Glutamatergic neuron (in vitro differentiated cells): ENCODE results near the gene ARHGAP12. TPM values are rescaled to one million over a fixed set of nuclear protein-coding genes. Genes with fewer than 3 reads are reported as not detected.

Experiments used
- DNase-seq: peaks from one replicate; pipeline ENCODE4 v3.0.0; 2022
- H3K27ac Mint-ChIP-seq: one replicate; pipeline ENCODE4 v1.8.0; 2020; ENCODE audit warnings: mild to moderate bottlenecking, mixed read lengths, inconsistent platforms; ENCODE audit not compliant: unreplicated experiment
- H3K27me3 Mint-ChIP-seq: one replicate; pipeline ENCODE4 v1.8.0; 2020; ENCODE audit warnings: mild to moderate bottlenecking, moderate library complexity, mixed read lengths, inconsistent platforms; ENCODE audit not compliant: unreplicated experiment
- H3K36me3 Mint-ChIP-seq: one replicate; pipeline ENCODE4 v1.8.0; 2020; ENCODE audit warnings: mild to moderate bottlenecking, mixed read lengths, inconsistent platforms; ENCODE audit not compliant: unreplicated experiment
- H3K4me1 Mint-ChIP-seq: one replicate; pipeline ENCODE4 v1.8.0; 2020; ENCODE audit warnings: mild to moderate bottlenecking, low read depth, mixed read lengths, inconsistent platforms; ENCODE audit not compliant: unreplicated experiment
- H3K4me3 Mint-ChIP-seq: one replicate; pipeline ENCODE4 v1.8.0; 2020; ENCODE audit warnings: mild to moderate bottlenecking, mixed read lengths, inconsistent platforms; ENCODE audit not compliant: unreplicated experiment
- H3K9me3 Mint-ChIP-seq: one replicate; pipeline ENCODE4 v1.8.0; 2020; ENCODE audit warnings: mild to moderate bottlenecking, moderate library complexity, mixed read lengths, inconsistent platforms; ENCODE audit not compliant: unreplicated experiment
- CTCF ChIP-seq: fragments of 200-600 bp; sonication (generic); IDR thresholded peaks from one replicate; pipeline ENCODE4 v1.5.0; 2021; ENCODE audit not compliant: partially characterized antibody, unreplicated experiment
- total RNA-seq: library from RNA; stranded (reverse); fragmentation: NEBNext Ultra II Directional; extraction: Animal tissue kit (Norgen Biotek cat#: 25700); gene quantifications from one replicate; pipeline ENCODE4 v1.2.1, GENCODE V29; 2021; ENCODE audit not compliant: unreplicated experiment

The ARHGAP12 gene
- total RNA-seq, 1 donor from 2014 or later: 41.9 TPM

GRCh38 chr10:31930023-31930751 lies 1.6 kb upstream of the ARHGAP12 start:
- H3K27ac Mint-ChIP-seq: peak overlapping the region; percentile 41
- H3K36me3 Mint-ChIP-seq: no peaks in the 10 kb centered on the region
- peaks cover 6% of the 10 kb centered on the region for H3K27me3 Mint-ChIP-seq
- peak overlapping the region; percentile 91 for H3K4me3 Mint-ChIP-seq
- TF ChIP-seq CTCF: no peak
- DNase-seq: no peak
- H3K9me3 Mint-ChIP-seq: peaks cover 14% of the 10 kb centered on the region
- H3K4me1 Mint-ChIP-seq: peaks cover 21% of the 10 kb centered on the region

GRCh38 chr10:31929261-31930022 lies 811 bp upstream of the ARHGAP12 start:
- Mint-ChIP-seq H3K4me3 (peak overlapping the region; percentile 91), H3K9me3 (peaks cover 14% of the 10 kb centered on the region), H3K4me1 (peaks cover 21% of the 10 kb centered on the region), H3K27me3 (peaks cover 6% of the 10 kb centered on the region), H3K27ac (peak overlapping the region; percentile 56), H3K36me3 (no peaks in the 10 kb centered on the region)
- no peak for TF ChIP-seq CTCF
- DNase-seq: peak; percentile 40

- H3K9me3 Mint-ChIP-seq: peaks cover 14% of the 10 kb centered on the region
- TF ChIP-seq CTCF: peak; percentile 19
Observed at GRCh38 chr10:31927884-31928548, 615 bp downstream of the ARHGAP12 start.

GRCh38 chr10:31927565-31927883 lies 1.1 kb downstream of the ARHGAP12 start:
- H3K4me3 Mint-ChIP-seq: peak overlapping the region; percentile 96
- H3K4me1 Mint-ChIP-seq: peaks cover 21% of the 10 kb centered on the region
- peak overlapping the region; percentile 94 for H3K27ac Mint-ChIP-seq
- no peaks in the 10 kb centered on the region for H3K36me3 Mint-ChIP-seq
- H3K27me3 Mint-ChIP-seq: peaks cover 8% of the 10 kb centered on the region
- no peak for TF ChIP-seq CTCF
- peaks cover 14% of the 10 kb centered on the region for H3K9me3 Mint-ChIP-seq
- no peak for DNase-seq

More at GRCh38 chr10:31927884-31928548, 615 bp downstream of the ARHGAP12 start:
- peak; percentile 82 for DNase-seq
- H3K4me3 Mint-ChIP-seq: peak overlapping the region; percentile 96
- H3K27ac Mint-ChIP-seq: peak overlapping the region; percentile 94
- peaks cover 8% of the 10 kb centered on the region for H3K27me3 Mint-ChIP-seq
- H3K4me1 Mint-ChIP-seq: peaks cover 21% of the 10 kb centered on the region
- no peaks in the 10 kb centered on the region for H3K36me3 Mint-ChIP-seq
